Peyer's patch (tissue), 4 donors: ENCODE results near the gene C19orf47.

Experiments
- POLR2A ChIP-seq, 2 donors: fragments of 450-650 bp; IDR thresholded peaks; one replicate each; pipeline ENCODE4 v1.5.1; 2017; ENCODE audit warnings: antibody characterized with exemption in 2 of 2, mild to moderate bottlenecking in 2 of 2, moderate library complexity in 2 of 2
- TF ChIP-seq, protein P1 (sequence below), 6 experiments: fragments of 450-650 bp in 4 of 6; fragments of 200-600 bp in 2 of 6; sonication (generic) in 1 of 6; IDR thresholded peaks; one replicate each; pipeline ENCODE4 v1.5.1; 2017 to 2019; ENCODE audit warnings: antibody characterized with exemption in 6 of 6, mild to moderate bottlenecking in 3 of 6, moderate library complexity in 1 of 6

GRCh38 chr19:40284501-40285352 is 63.5 kb downstream of the C19orf47 start, which contains the start of gene AKT2:
- TF ChIP-seq, protein P1, sequence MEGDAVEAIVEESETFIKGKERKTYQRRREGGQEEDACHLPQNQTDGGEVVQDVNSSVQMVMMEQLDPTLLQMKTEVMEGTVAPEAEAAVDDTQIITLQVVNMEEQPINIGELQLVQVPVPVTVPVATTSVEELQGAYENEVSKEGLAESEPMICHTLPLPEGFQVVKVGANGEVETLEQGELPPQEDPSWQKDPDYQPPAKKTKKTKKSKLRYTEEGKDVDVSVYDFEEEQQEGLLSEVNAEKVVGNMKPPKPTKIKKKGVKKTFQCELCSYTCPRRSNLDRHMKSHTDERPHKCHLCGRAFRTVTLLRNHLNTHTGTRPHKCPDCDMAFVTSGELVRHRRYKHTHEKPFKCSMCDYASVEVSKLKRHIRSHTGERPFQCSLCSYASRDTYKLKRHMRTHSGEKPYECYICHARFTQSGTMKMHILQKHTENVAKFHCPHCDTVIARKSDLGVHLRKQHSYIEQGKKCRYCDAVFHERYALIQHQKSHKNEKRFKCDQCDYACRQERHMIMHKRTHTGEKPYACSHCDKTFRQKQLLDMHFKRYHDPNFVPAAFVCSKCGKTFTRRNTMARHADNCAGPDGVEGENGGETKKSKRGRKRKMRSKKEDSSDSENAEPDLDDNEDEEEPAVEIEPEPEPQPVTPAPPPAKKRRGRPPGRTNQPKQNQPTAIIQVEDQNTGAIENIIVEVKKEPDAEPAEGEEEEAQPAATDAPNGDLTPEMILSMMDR (IDR thresholded peaks at IDR 0.05), result no peak
- TF ChIP-seq POLR2A (IDR thresholded peaks at IDR 0.05), result no peak
